ENCODE data around the gene DPP10. TPM values are rescaled to one million over a fixed set of nuclear protein-coding genes. Genes with fewer than 3 reads are reported as not detected.

Gene DPP10
- total and polyA plus RNA-seq, 2 of the 13 experiments (the other 11 are each of a cell fraction or from before 2014, with no cell fraction given) = 0.95 to 1.7 TPM

DNA sequence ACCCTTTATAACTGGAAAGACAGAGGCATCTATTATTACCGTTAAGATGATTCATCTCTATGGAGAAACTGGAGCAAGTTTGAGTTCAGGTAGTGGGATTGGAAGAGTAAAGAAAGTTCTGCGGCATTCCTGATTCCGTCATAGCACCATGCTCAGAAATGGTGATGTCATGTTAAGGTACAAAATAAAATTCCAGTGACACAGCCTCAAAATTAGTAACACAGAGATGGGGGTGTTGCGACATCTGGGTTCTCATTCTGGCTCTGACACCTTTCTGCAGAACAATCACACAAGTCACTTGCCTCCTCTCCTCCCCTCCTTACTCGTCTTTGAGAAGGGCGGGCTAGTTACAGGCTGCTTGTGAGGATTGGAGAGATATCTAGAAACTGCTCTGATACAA, 105.7 kb downstream of the DPP10 start (continued):
- TF ChIP-seq, protein P1, sequence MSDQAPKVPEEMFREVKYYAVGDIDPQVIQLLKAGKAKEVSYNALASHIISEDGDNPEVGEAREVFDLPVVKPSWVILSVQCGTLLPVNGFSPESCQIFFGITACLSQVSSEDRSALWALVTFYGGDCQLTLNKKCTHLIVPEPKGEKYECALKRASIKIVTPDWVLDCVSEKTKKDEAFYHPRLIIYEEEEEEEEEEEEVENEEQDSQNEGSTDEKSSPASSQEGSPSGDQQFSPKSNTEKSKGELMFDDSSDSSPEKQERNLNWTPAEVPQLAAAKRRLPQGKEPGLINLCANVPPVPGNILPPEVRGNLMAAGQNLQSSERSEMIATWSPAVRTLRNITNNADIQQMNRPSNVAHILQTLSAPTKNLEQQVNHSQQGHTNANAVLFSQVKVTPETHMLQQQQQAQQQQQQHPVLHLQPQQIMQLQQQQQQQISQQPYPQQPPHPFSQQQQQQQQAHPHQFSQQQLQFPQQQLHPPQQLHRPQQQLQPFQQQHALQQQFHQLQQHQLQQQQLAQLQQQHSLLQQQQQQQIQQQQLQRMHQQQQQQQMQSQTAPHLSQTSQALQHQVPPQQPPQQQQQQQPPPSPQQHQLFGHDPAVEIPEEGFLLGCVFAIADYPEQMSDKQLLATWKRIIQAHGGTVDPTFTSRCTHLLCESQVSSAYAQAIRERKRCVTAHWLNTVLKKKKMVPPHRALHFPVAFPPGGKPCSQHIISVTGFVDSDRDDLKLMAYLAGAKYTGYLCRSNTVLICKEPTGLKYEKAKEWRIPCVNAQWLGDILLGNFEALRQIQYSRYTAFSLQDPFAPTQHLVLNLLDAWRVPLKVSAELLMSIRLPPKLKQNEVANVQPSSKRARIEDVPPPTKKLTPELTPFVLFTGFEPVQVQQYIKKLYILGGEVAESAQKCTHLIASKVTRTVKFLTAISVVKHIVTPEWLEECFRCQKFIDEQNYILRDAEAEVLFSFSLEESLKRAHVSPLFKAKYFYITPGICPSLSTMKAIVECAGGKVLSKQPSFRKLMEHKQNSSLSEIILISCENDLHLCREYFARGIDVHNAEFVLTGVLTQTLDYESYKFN (CRISPR knock-in tag; conservative IDR thresholded peaks at IDR 0.05) = no peak
- peak; percentile 69 for TF ChIP-seq CREB1 (IDR thresholded peaks at IDR 0.05)
- TF ChIP-seq CREB1 (CRISPR knock-in tag; IDR thresholded peaks at IDR 0.05) = no peak
- no peak for TF ChIP-seq GABPA (IDR thresholded peaks at IDR 0.05; ENCODE audit: low read depth, low read length)
- TF ChIP-seq GABPA (CRISPR knock-in tag; IDR thresholded peaks at IDR 0.05; ENCODE audit: low read depth) = no peak
- 0 out of 2 replicates have a peak, but pooled peaks have one; percentile 5 for TF ChIP-seq CEBPG (CRISPR knock-in tag; IDR thresholded peaks at IDR 0.05)
- no peak for TF ChIP-seq ZNF678 (CRISPR knock-in tag; IDR thresholded peaks at IDR 0.05)
- peak; percentile 80 for TF ChIP-seq CEBPB (IDR thresholded peaks at IDR 0.05; ENCODE audit: borderline replicate concordance, low read depth, low read length)
- TF ChIP-seq NFE2 (CRISPR knock-in tag; IDR thresholded peaks at IDR 0.05) = no peak
- TF ChIP-seq NCOA2 (CRISPR knock-in tag; IDR thresholded peaks at IDR 0.05) = no peak

DNA sequence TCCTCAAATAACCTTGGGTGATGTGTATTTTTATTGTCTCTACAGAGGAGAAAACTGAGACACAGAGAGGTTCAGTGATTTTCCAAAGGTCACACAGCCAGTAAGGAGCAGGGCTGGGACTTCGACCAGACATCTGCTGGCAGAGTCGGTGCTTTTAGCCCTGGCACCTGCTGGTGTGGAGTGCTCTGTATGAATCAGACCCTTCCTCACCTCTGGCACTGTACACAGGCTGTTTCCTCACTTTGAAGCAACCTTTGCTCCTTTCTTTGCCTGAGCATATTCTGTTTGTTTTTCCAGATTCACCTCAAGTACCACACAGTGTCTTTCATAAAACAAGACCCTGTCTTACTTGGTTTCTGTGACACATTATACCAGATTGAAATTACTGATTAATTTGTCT, 107.9 kb downstream of the DPP10 start:
- Histone ChIP-seq H3K27me3 (ENCODE audit: control insufficient read depth in 1 of 2, insufficient read depth in 2 of 2, low read length in 2 of 2) (no peaks in the 10 kb centered on the region), H2AFZ (ENCODE audit: low read length) (no peak overlapping the region), H3K27ac (ENCODE audit: extremely low read length, insufficient read depth, low read length) (peak overlapping the region; percentile 15), H3K9me3 (ENCODE audit: low read length) (no peaks in the 10 kb centered on the region), H3K36me3 (replicated peaks in 1 of 2; ENCODE audit: control insufficient read depth in 1 of 2, insufficient read depth in 2 of 2, low read length in 2 of 2) (no peaks in the 10 kb centered on the region), H3K4me1 (ENCODE audit: insufficient read depth, low read length) (peaks cover 39% of the 10 kb centered on the region), H4K20me1 (ENCODE audit: insufficient read depth, low read length) (no peaks in the 10 kb centered on the region), H3K79me2 (ENCODE audit: insufficient read depth, low read length) (no peaks in the 10 kb centered on the region), H3K4me2 (ENCODE audit: low read depth, low read length) (peak overlapping the region; percentile 26), H3K4me3 (replicated peaks in 1 of 3; ENCODE audit: insufficient read depth in 1 of 3, low read depth in 2 of 3, low read length in 3 of 3) (no peak overlapping the region), H3K9ac (ENCODE audit: insufficient read depth, low read depth, low read length) (no peak overlapping the region)
- no TSS peak for BruUV-seq (replicated peaks)
- in situ Hi-C loops (cut with HindIII; ENCODE audit: extremely low pct_ligation_motif_present, low pct_unique_long_range_greater_than_20kb) = loop anchor here (5.0 to 25.0 kb wide), 2 partner anchors 573 to 788 kb away; partner anchors contain the start of gene SLC35F5
- peak; percentile 70 for DNase-seq (ENCODE audit: low spot score)
- intact Hi-C loops (cut with micrococcal nuclease; ENCODE audit: unreplicated experiment) = loop anchor here (2.0 to 5.0 kb wide), 4 partner anchors 58 to 663 kb away; no protein-coding TSS in a partner anchor
- ChIA-PET POLR2A (interaction anchor here (1.4 to 1.6 kb wide), 3 partner anchors 572 to 946 kb away, joined by 4 to 10 read pairs (median 9); no protein-coding TSS in a partner anchor), CTCF (ENCODE audit: low intra/inter-chr PET ratio, low total read pairs) (interaction anchor here (2.2 kb wide), 1 partner anchor 584 kb away, joined by 17 read pairs; no protein-coding TSS in a partner anchor)
- no peak for FAIRE-seq
- ATAC-seq = peak; percentile 87
- WGBS (ENCODE audit: low lambda C conversion rate) = 6% methylated on average over 2 of the region's 2 CpGs
- TF ChIP-seq KDM1A (CRISPR knock-in tag; IDR thresholded peaks at IDR 0.05) (peak; percentile 95), FOXK2 (IDR thresholded peaks at IDR 0.05) (no peak), AKAP8 (CRISPR knock-in tag; IDR thresholded peaks at IDR 0.05) (no peak), MIER2 (CRISPR knock-in tag; IDR thresholded peaks at IDR 0.05) (0 out of 2 replicates have a peak, but pooled peaks have one; percentile 18), NFYC (CRISPR knock-in tag; IDR thresholded peaks at IDR 0.05) (no peak), MIXL1 (CRISPR knock-in tag; IDR thresholded peaks at IDR 0.05) (0 out of 2 replicates have a peak, but pooled peaks have one; percentile 38), ZNF280B (CRISPR knock-in tag; IDR thresholded peaks at IDR 0.05; ENCODE audit: borderline replicate concordance) (no peak)
- TF ChIP-seq, protein P2, sequence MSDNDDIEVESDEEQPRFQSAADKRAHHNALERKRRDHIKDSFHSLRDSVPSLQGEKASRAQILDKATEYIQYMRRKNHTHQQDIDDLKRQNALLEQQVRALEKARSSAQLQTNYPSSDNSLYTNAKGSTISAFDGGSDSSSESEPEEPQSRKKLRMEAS (IDR thresholded peaks at IDR 0.05) = peak; percentile 56; the same call in 1 of the 2 replicates
- TF ChIP-seq, protein P3, sequence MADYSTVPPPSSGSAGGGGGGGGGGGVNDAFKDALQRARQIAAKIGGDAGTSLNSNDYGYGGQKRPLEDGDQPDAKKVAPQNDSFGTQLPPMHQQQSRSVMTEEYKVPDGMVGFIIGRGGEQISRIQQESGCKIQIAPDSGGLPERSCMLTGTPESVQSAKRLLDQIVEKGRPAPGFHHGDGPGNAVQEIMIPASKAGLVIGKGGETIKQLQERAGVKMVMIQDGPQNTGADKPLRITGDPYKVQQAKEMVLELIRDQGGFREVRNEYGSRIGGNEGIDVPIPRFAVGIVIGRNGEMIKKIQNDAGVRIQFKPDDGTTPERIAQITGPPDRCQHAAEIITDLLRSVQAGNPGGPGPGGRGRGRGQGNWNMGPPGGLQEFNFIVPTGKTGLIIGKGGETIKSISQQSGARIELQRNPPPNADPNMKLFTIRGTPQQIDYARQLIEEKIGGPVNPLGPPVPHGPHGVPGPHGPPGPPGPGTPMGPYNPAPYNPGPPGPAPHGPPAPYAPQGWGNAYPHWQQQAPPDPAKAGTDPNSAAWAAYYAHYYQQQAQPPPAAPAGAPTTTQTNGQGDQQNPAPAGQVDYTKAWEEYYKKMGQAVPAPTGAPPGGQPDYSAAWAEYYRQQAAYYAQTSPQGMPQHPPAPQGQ (CRISPR knock-in tag; IDR thresholded peaks at IDR 0.05; ENCODE audit: borderline replicate concordance) = 0 out of 2 replicates have a peak, but pooled peaks have one; percentile 37

All from HepG2 (cell line).